ENCODE results near the gene CRNKL1.

CRNKL1 gene

GRCh38 chr20:20052074-20052970, at the start of gene CRNKL1, which contains the start of gene CFAP61:
TSS of gene CRNKL1 (minus strand) at chr20:20052466. CDS start at chr20:20052342, 124 bp downstream.
TSS of gene CFAP61 (plus strand) at chr20:20052532. CDS start at chr20:20056654, 4,122 bp downstream.
- DNase-seq (ENCODE audit: low read depth, low spot score) = peak; percentile 92
- no peaks in the 10 kb centered on the region for H3K9me3 ChIP-seq (ENCODE audit: low read depth, low read length)
- TF ChIP-seq FOXP2 (optimal IDR thresholded peaks at IDR 0.05; ENCODE audit: control extremely low read depth, extremely low read length, insufficient read depth) = peak; percentile 26
- TF ChIP-seq EZH2 (IDR thresholded peaks at IDR 0.05) = no peak
- TF ChIP-seq POLR2AphosphoS5 (IDR thresholded peaks at IDR 0.05; ENCODE audit: borderline replicate concordance, low read depth, low read length) = peak; percentile 73
- peak within 1 kb of the TSS; percentile 96 for H3K4me3 ChIP-seq
- peak within 1 kb of the TSS; percentile 91 for H3K9ac ChIP-seq (ENCODE audit: insufficient read length)
- H3K36me3 ChIP-seq (ENCODE audit: insufficient read depth, low read length) = peaks cover 33% of the 10 kb centered on the region
- peak within 1 kb of the TSS; percentile 38; the same call in 1 of the 2 replicates for H3K27ac ChIP-seq

DNA sequence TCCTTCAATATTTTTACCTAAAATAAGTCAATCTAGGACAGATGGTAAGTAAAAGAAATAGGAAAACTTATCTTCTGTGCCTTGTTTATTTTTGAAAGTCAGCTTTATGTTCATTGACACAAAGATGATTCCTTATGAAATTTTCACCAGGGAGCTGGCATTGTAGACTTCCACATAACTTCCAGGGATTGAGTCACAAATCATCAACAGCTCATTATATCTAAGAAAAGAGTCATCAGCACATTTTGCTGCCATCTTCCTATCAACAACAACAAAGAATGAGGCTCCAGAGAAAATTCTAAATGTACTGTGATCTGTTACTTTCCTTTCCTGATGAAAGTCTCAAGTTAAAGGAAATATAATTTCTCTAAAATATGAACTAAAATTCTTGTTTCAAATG, 48.6 kb upstream of the CRNKL1 start:
- no peak for TF ChIP-seq FOXP2 (optimal IDR thresholded peaks at IDR 0.05; ENCODE audit: control extremely low read depth, extremely low read length, insufficient read depth)
- no peak for TF ChIP-seq EZH2 (IDR thresholded peaks at IDR 0.05)
- no peak for TF ChIP-seq POLR2AphosphoS5 (IDR thresholded peaks at IDR 0.05; ENCODE audit: borderline replicate concordance, low read depth, low read length)
- no peak overlapping the region for H3K4me3 ChIP-seq
- no peak for DNase-seq (ENCODE audit: low read depth, low spot score)
- H3K27ac ChIP-seq = no peak overlapping the region
- H3K36me3 ChIP-seq (ENCODE audit: insufficient read depth, low read length) = no peaks in the 10 kb centered on the region
- H3K9me3 ChIP-seq (ENCODE audit: low read depth, low read length) = no peaks in the 10 kb centered on the region
- H3K9ac ChIP-seq (ENCODE audit: insufficient read length) = no peak overlapping the region

DNA sequence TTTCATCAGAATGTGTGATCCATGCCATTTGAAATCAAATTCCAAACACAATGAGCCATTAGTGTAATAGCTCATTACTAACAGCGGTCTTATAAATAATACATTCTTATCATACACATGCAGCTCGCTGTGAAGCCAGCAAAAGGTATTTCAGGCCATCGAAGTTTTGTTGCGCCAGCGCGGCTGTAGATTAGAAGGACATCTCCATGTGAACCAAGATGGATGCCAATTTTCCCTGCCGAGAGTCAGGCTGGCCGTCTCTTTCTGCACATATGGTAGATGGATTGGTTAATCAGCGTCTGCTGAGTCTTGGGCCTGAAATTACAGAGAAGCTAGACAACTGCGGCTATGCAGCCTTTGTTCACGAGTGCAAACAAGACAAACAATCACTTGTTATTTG, 44.2 kb upstream of the CRNKL1 start:
- no peak for TF ChIP-seq POLR2AphosphoS5 (IDR thresholded peaks at IDR 0.05; ENCODE audit: borderline replicate concordance, low read depth, low read length)
- TF ChIP-seq EZH2 (IDR thresholded peaks at IDR 0.05) = no peak
- TF ChIP-seq FOXP2 (optimal IDR thresholded peaks at IDR 0.05; ENCODE audit: control extremely low read depth, extremely low read length, insufficient read depth) = no peak
- no peak overlapping the region for H3K27ac ChIP-seq
- no peaks in the 10 kb centered on the region for H3K36me3 ChIP-seq (ENCODE audit: insufficient read depth, low read length)
- H3K9ac ChIP-seq (ENCODE audit: insufficient read length) = no peak overlapping the region
- H3K4me3 ChIP-seq = no peak overlapping the region
- DNase-seq (ENCODE audit: low read depth, low spot score) = no peak
- H3K9me3 ChIP-seq (ENCODE audit: low read depth, low read length) = no peaks in the 10 kb centered on the region

DNA sequence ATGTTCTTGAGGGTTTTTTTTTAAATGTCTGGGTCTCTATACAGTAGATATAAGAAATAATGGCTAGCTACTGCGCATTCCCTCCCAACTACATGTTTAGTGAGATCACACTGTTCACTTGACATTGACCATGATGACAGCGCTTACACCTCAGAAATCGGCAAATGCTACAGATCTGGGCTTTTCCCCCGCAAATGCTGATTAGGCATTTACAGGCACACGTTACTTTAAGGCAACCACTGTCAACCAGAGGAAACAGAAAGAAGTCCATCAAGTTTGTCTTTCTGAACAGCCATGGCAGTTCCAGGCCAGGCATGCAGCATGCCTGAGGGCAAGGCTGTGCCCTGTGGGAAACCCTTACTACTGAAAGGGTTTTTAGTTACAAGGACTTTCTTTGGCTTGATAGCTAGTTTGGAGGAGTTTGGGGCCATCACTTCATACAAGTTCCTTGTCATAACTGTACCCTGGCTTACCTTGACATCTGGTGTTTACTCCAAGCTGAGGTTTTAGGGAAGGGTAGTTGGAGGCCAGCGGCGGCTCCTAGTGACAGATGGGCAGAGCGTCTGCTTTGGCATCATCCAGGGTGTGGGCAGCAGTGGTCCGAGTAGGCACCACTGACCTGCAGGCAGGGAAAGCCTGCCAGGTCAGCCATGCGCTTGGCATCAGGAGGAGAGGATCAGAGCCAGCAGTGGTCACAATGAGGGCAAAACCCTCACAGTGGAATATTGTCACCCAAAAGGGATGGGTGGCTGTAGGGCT, 43.0 kb upstream of the CRNKL1 start:
- Histone ChIP-seq H3K27ac (no peak overlapping the region), H3K36me3 (ENCODE audit: insufficient read depth, low read length) (no peaks in the 10 kb centered on the region), H3K9me3 (ENCODE audit: low read depth, low read length) (no peaks in the 10 kb centered on the region), H3K4me3 (no peak overlapping the region), H3K9ac (ENCODE audit: insufficient read length) (no peak overlapping the region)
- DNase-seq (ENCODE audit: low read depth, low spot score) = no peak
- TF ChIP-seq POLR2AphosphoS5 (IDR thresholded peaks at IDR 0.05; ENCODE audit: borderline replicate concordance, low read depth, low read length) = no peak
- TF ChIP-seq FOXP2 (optimal IDR thresholded peaks at IDR 0.05; ENCODE audit: control extremely low read depth, extremely low read length, insufficient read depth) = no peak
- no peak for TF ChIP-seq EZH2 (IDR thresholded peaks at IDR 0.05)

DNA sequence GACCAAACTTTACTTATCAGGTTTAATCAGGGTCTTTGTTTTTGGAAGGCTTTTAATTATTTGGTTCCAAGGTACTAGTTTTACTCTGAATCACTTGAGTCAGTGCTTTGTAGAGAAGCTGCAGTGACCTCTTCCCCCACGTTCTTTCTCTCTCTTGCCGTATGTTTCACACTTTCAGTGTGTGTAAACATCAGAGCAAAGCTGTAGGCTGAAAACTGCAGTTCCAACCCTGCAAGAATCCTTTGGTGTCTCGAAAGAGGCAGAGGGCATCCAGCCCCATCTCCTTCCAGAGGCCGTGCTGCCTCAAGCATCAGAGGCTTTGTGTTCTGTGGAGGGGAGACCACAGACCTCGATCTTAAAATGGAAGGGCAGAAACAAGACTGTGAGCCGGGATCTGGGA, 42.1 kb upstream of the CRNKL1 start:
- no peak for DNase-seq (ENCODE audit: low read depth, low spot score)
- TF ChIP-seq EZH2 (IDR thresholded peaks at IDR 0.05) = no peak
- no peak for TF ChIP-seq FOXP2 (optimal IDR thresholded peaks at IDR 0.05; ENCODE audit: control extremely low read depth, extremely low read length, insufficient read depth)
- no peak for TF ChIP-seq POLR2AphosphoS5 (IDR thresholded peaks at IDR 0.05; ENCODE audit: borderline replicate concordance, low read depth, low read length)
- no peak overlapping the region for H3K27ac ChIP-seq
- H3K36me3 ChIP-seq (ENCODE audit: insufficient read depth, low read length) = no peaks in the 10 kb centered on the region
- H3K9me3 ChIP-seq (ENCODE audit: low read depth, low read length) = no peaks in the 10 kb centered on the region
- no peak overlapping the region for H3K9ac ChIP-seq (ENCODE audit: insufficient read length)
- no peak overlapping the region for H3K4me3 ChIP-seq

DNA sequence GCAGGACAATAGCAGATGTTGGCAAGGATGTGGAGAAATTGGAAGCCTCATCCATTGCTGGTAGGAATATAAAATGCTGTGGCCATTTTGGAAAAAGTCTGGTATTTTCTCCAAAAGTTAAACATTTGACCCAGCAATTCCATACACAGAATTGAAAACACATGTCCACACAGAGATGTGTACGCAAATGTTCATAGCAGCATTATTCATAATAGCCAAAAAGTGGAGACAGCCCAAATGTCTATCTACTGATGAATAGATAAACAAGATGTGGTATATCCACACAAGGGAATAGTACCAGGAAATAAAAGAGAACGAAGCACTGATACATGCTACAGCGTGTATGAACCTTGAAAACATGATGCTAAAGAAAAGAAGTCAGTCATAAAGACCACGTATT, 40.6 kb upstream of the CRNKL1 start:
- TF ChIP-seq FOXP2 (optimal IDR thresholded peaks at IDR 0.05; ENCODE audit: control extremely low read depth, extremely low read length, insufficient read depth) (no peak), POLR2AphosphoS5 (IDR thresholded peaks at IDR 0.05; ENCODE audit: borderline replicate concordance, low read depth, low read length) (no peak), EZH2 (IDR thresholded peaks at IDR 0.05) (no peak)
- no peak overlapping the region for H3K4me3 ChIP-seq
- H3K36me3 ChIP-seq (ENCODE audit: insufficient read depth, low read length) = no peaks in the 10 kb centered on the region

DNA sequence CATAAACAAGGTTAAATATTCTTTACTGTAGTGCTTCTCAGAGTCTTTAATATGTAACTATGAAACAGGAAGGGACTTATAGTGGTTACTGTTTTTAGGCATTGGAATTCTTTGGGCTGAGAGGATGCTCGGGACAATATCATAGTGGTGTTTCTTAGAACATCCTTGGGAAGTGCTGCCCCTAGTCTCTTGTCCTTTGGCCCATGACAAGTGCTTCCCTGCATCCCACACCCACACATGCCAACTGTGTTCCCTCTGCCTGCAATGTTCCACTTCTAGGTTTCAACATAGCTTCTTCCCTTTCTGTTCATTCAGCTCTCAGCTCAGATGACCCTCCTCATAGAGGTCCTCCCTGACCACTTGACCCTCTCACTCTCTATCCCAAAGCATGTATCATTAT, 37.7 kb upstream of the CRNKL1 start:
- no peaks in the 10 kb centered on the region for H3K9me3 ChIP-seq (ENCODE audit: low read depth, low read length)
- no peak for DNase-seq (ENCODE audit: low read depth, low spot score)
- TF ChIP-seq EZH2 (IDR thresholded peaks at IDR 0.05) = no peak
- no peak for TF ChIP-seq FOXP2 (optimal IDR thresholded peaks at IDR 0.05; ENCODE audit: control extremely low read depth, extremely low read length, insufficient read depth)
- TF ChIP-seq POLR2AphosphoS5 (IDR thresholded peaks at IDR 0.05; ENCODE audit: borderline replicate concordance, low read depth, low read length) = no peak
- H3K27ac ChIP-seq = no peak overlapping the region
- H3K36me3 ChIP-seq (ENCODE audit: insufficient read depth, low read length) = no peaks in the 10 kb centered on the region
- H3K9ac ChIP-seq (ENCODE audit: insufficient read length) = no peak overlapping the region
- no peak overlapping the region for H3K4me3 ChIP-seq

More for the DNA sequence above, 40.6 kb upstream of the CRNKL1 start:
- DNase-seq (ENCODE audit: low read depth, low spot score) = no peak
- H3K9me3 ChIP-seq (ENCODE audit: low read depth, low read length) = no peaks in the 10 kb centered on the region
- H3K9ac ChIP-seq (ENCODE audit: insufficient read length) = no peak overlapping the region
- no peak overlapping the region for H3K27ac ChIP-seq

GRCh38 chr20:20089018-20089417, 36.8 kb upstream of the CRNKL1 start:
- no peaks in the 10 kb centered on the region for H3K36me3 ChIP-seq (ENCODE audit: insufficient read depth, low read length)
- no peak overlapping the region for H3K9ac ChIP-seq (ENCODE audit: insufficient read length)
- no peaks in the 10 kb centered on the region for H3K9me3 ChIP-seq (ENCODE audit: low read depth, low read length)
- H3K27ac ChIP-seq = no peak overlapping the region
- no peak overlapping the region for H3K4me3 ChIP-seq
- DNase-seq (ENCODE audit: low read depth, low spot score) = no peak
- TF ChIP-seq POLR2AphosphoS5 (IDR thresholded peaks at IDR 0.05; ENCODE audit: borderline replicate concordance, low read depth, low read length) (no peak), FOXP2 (optimal IDR thresholded peaks at IDR 0.05; ENCODE audit: control extremely low read depth, extremely low read length, insufficient read depth) (no peak), EZH2 (IDR thresholded peaks at IDR 0.05) (no peak)

Measured in SK-N-MC (cell line).